Measurements from ENCODE around the gene PLCB1.

The PLCB1 gene

DNA sequence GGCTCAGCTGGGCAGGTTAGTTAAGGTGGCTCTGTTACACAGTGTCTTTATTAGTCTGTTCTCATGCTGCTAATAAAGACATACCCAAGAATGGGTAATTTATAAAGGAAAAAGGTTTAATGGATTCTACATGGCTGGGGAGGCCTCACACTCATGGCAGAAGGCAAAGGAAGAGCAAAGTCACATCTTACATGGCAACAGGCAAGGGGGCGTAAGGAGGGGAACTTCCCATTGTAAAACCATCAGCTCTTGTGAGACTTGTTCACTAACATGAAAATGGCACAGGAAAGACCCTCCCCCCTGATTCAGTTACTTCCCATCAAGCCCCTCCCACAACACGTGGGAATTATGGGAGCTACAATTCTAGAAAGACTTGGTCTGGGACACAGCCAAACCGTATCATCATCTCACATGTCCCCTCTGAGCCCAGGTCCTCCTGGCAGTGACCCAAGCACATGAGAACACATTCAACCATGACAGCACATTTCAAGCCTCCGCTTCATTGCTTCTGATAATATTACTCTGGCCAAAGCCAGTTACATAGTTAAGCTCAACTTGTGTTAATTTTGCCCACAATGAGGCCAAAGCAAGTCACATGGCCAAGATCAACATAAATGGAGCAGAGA, 383.9 kb downstream of the PLCB1 start:
- DNase-seq, result no peak

DNA sequence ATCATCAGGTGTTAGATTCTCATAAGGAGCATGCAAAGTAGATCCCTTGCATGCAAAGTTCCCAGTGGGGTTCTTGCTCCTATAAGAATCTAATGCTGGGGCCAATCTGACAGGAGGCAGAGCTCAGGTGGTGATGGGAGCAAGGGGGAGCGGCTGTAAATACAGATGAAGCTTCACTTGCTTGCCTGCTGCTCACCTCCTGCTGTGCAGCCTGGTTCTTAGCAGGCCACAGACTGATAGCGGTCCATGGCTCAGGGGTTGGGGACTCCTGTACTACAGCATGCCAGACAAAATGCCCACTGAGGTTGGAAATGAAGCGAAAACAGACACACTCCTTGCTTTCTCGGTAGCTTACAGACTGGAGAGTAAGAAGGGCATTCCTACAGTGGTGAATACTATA, 386.8 kb downstream of the PLCB1 start:
- DNase-seq, result no peak

DNA sequence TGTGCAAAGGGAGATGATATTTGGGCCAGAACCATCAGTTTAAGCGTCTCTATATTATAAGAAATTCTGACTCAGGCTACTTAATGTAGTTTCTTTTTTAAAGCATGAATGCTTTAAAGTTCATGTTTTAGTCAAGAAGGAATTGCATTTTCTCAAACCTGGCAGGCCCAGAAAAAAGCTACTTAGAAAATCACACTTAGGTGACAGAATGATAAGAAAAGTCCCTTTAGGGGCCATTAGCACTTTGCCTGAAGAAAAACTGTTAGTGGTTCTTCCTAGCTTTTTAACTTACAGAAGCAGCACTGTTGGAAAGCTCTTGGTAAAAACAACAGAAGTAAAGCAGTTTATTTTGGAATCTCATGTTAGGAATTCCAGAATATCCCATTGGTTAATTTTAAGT, 387.8 kb downstream of the PLCB1 start:
- no peak for DNase-seq

DNA sequence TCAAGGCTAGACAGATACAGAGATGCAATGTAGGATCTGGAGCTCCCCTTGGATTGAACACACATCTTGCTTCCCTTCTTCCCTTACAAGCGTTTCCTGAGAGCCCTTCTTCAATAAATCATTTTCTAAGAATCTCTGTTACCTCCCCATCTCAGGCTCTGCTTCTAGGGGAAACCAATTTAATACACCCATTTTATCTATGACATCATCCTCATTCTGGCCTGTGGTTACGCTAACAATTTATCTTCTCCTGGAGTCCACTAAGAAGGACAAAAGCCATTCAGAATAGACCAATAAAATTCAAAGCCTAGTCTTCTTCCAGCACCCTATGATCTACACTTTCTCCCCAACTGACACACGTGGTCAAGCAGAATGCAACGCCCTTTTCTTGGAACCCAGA, 390.1 kb downstream of the PLCB1 start:
- no peak for DNase-seq

DNA sequence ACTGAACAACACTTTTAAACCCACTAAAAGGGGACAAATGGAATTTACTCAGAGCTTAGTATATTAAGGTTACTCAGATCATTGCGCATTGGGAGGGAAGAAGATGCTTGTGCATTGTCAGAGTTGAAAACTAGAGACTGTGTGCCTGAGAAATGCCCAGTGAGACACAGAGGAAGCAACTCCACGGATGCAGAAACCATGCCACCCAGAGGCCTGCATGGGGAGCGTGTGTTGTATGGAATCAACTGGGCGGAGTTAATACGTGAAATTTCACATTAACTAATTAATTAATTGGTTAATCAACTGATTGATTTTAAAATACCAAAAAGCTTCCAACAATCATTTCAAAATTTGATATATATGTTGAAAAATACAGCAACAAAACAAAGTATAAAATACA, 391.6 kb downstream of the PLCB1 start:
- DNase-seq, result no peak

GRCh38 chr20:8524101-8525016, 392.3 kb downstream of the PLCB1 start:
- DNase-seq, result no peak

GRCh38 chr20:8525017-8525343, 392.9 kb downstream of the PLCB1 start:
- no peak for DNase-seq

DNA sequence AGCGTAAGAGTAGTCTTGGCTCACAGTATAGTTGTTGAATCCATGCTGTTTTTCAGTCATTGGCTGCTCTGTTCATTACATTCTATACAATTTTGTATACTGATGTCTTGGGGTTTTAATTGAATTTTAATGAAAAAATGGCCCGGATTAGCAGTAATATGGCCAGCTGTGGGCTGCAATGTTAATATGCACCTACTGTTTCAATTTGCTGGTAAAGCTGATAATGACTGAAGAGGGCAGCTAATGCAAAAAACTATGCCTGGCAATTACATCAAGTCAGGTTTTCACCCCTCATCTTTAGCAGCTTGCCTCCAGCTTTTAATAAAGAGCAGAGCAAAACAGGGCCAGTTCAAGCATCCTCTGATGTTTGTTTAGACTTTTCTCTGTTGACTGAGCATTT, 394.5 kb downstream of the PLCB1 start:
- DNase-seq, result no peak

- no peak for DNase-seq
Measured at GRCh38 chr20:8527998-8528723, 396.1 kb downstream of the PLCB1 start.

DNA sequence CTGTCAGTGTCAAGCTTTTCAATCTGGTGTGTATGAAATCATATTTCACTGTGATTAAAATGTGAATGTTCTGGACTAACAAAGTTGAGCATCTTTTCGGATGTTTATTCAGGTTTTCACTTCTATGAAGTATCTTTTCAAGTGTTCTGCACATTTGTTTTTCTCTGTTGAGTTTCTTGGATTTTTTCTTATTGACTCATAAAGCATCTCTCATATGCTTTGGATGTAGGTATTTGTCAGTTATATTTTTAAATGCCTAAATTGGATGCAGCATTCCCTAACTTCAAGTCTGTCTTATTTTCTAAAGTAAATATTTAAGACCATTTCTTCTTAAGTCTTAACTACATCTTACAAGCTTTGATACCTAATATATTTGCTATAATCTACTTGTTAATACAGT, 398.0 kb downstream of the PLCB1 start:
- no peak for DNase-seq

GRCh38 chr20:8532169-8532568, 400.1 kb downstream of the PLCB1 start:
- no peak for DNase-seq

GRCh38 chr20:8534368-8535160, 402.5 kb downstream of the PLCB1 start:
- no peak for DNase-seq

DNA sequence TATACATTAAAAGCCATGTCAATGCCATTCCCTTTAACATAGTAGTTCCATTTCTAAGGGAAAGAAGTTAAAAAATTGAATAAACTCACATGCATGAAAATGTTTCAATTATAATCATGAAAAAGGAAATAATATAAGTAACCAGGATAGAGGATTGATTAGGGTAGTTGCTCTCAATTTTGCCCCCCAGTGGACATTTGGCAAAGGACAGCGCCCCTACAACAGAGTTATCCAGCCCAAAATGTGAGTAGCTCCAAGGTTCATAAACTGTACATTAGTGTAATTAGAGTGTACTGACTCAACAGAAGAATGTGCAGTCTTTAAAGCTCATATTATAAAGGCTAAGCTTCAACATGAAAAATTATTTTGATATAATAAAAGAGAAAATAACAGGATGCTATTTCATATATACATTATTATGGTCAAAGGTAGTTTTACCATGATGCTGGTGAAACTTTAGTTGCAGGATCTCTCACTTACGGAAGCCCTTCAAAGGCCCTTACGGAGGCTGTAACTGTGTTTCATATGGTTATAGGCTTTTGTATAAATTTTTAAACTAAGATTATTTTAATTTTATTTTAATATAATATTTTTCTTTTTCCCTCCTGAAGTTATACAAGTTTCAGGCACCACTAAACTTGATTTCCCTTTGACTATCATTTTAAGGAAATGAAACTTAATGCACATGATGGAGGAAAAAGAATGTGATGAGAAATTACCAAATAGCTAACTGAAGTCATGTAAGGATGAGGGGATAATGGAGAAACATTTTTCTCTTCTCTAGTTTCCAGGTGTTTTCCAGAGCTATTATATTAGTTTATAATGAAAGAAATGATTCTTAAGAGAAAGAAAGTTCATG, 403.6 kb downstream of the PLCB1 start:
- no peak for DNase-seq

GRCh38 chr20:8536262-8536618, 404.2 kb downstream of the PLCB1 start:
- no peak for DNase-seq

- DNase-seq, result no peak
Measured at GRCh38 chr20:8540466-8540865, 408.4 kb downstream of the PLCB1 start.

GRCh38 chr20:8542110-8542486, 410.0 kb downstream of the PLCB1 start:
- no peak for DNase-seq

DNA sequence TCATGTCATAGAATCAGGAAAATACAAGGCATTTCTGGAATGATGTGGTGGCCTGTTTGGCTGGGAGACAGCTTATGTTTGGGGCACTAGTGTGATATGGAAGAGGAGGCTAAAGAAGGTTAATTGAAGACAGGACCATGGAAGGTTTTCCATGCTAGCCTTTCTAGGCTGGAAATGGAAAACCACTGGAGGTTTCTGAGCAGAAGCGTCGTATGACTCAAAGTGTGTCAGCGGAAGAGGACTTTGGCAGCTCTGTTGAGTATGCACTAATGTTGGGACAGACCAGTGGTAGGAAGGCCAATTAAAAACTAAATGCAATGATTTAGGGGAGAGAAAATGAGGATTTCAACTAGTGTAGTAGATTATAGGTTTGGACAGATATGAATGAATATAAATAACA, 413.1 kb downstream of the PLCB1 start:
- DNase-seq, result no peak

GRCh38 chr20:8547035-8547650, 415.1 kb downstream of the PLCB1 start:
- DNase-seq, result no peak

GRCh38 chr20:8547968-8548588, 416.0 kb downstream of the PLCB1 start:
- no peak for DNase-seq

DNA sequence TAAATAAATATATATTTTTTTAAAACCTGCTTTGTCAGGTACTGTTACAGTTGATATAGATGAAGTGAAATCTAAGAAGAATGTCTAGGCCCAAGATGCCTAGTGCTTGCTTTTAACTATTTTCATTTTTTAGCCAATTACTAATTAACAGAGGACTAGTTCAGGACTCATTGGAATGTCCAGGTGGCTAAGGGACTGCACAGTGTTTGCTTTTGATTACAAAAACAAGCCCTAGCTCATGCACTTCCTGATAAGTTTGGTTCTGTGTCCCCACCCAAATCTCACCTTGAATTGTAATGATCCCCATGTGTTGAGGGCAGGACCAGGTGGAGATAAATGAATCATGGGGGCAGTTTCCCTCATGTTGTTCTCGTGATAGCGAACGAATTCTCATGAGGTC, 417.1 kb downstream of the PLCB1 start:
- no peak for DNase-seq

- no peak for DNase-seq
Measured at GRCh38 chr20:8557711-8558110, 425.6 kb downstream of the PLCB1 start.

Measured in activated gamma-delta T cell (primary cell).